Measurements from ENCODE around the gene FUBP1. TPM values are rescaled to one million over a fixed set of nuclear protein-coding genes. Genes with fewer than 3 reads are reported as not detected.

Gene FUBP1
- total and polyA plus RNA-seq, 9 of the 15 experiments (the other 6 are each of a cell fraction or from before 2014, with no cell fraction given): 104 to 294 (median 213) TPM

DNA sequence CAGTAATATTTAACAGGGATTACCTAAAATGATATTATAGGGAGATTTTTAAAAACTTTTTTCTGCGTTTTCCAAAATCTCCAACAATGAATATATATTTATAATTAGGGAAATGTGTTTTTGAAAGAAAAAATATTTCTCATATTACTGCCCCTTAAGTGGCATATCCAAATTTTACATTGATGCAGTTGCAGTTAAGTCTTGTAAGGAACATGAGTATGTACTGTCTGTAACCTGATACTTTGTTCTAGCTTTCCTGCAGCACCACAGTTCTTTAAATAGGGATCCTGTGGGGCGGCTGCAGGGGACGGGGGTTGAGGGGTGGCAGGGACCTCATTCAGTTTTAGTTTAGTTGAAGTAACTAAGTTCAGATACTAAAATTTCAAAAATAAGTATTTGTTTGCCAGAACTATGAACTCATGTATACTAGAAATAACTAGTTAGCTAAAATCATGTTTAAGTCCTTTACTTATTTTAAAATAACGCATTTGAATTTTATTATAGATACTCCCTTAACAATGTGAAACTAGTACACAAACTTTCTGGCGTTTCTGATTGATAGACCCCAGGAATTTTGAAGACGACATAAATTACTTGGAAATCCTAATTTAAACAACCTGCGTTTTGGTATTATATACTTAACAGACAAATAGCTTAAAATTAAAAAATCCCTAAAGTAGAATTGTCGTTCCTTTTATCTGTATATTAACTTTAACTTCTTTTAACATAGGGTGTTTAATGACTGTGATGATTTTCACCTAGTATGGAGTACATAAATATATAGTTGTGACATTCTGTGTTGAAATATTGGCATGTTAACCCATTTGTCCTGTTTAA is 25.2 kb upstream of the FUBP1 start (continued):
- peak; percentile 99 for TF ChIP-seq THAP12 (CRISPR knock-in tag; IDR thresholded peaks at IDR 0.05)
- TF ChIP-seq IRF1 (CRISPR knock-in tag; IDR thresholded peaks at IDR 0.05; ENCODE audit: borderline replicate concordance): peak; percentile 45; the same call in 1 of the 2 replicates
- no peak for TF ChIP-seq SIX5 (IDR thresholded peaks at IDR 0.05; ENCODE audit: borderline replicate concordance in 1 of 2, insufficient read depth in 1 of 2, low read depth in 1 of 2, low read length in 2 of 2)
- peak; percentile 98 for TF ChIP-seq KHSRP (IDR thresholded peaks at IDR 0.05)
- TF ChIP-seq CREB3L1 (IDR thresholded peaks at IDR 0.05; ENCODE audit: borderline replicate concordance, low read depth): no peak
- TF ChIP-seq NR2C1 (IDR thresholded peaks at IDR 0.05): no peak
- TF ChIP-seq NR2C1 (tag; IDR thresholded peaks at IDR 0.05): peak; percentile 52; the same call in 1 of the 2 replicates
- TF ChIP-seq, protein P1, sequence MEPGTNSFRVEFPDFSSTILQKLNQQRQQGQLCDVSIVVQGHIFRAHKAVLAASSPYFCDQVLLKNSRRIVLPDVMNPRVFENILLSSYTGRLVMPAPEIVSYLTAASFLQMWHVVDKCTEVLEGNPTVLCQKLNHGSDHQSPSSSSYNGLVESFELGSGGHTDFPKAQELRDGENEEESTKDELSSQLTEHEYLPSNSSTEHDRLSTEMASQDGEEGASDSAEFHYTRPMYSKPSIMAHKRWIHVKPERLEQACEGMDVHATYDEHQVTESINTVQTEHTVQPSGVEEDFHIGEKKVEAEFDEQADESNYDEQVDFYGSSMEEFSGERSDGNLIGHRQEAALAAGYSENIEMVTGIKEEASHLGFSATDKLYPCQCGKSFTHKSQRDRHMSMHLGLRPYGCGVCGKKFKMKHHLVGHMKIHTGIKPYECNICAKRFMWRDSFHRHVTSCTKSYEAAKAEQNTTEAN (CRISPR knock-in tag; IDR thresholded peaks at IDR 0.05): no peak; the same call in 1 of the 2 replicates
- TF ChIP-seq POLR2G (IDR thresholded peaks at IDR 0.05; ENCODE audit: low read depth, low read length): peak; percentile 88
- TF ChIP-seq RBM22 (IDR thresholded peaks at IDR 0.05; ENCODE audit: low read depth, low read length, poor library complexity, severe bottlenecking): peak; percentile 85
- TF ChIP-seq, protein P2, sequence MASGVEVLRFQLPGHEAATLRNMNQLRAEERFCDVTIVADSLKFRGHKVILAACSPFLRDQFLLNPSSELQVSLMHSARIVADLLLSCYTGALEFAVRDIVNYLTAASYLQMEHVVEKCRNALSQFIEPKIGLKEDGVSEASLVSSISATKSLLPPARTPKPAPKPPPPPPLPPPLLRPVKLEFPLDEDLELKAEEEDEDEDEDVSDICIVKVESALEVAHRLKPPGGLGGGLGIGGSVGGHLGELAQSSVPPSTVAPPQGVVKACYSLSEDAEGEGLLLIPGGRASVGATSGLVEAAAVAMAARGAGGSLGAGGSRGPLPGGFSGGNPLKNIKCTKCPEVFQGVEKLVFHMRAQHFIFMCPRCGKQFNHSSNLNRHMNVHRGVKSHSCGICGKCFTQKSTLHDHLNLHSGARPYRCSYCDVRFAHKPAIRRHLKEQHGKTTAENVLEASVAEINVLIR (CRISPR knock-in tag; IDR thresholded peaks at IDR 0.05): peak; percentile 85
- TF ChIP-seq, protein P3, sequence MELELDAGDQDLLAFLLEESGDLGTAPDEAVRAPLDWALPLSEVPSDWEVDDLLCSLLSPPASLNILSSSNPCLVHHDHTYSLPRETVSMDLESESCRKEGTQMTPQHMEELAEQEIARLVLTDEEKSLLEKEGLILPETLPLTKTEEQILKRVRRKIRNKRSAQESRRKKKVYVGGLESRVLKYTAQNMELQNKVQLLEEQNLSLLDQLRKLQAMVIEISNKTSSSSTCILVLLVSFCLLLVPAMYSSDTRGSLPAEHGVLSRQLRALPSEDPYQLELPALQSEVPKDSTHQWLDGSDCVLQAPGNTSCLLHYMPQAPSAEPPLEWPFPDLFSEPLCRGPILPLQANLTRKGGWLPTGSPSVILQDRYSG (tag; conservative IDR thresholded peaks at IDR 0.05; ENCODE audit: low read depth): no peak
- TF ChIP-seq TCF15 (CRISPR knock-in tag; IDR thresholded peaks at IDR 0.05): peak; percentile 88
- TF ChIP-seq MYBL2 (IDR thresholded peaks at IDR 0.05; ENCODE audit: low read depth): no peak
- no peak for TF ChIP-seq MYBL2 (CRISPR knock-in tag; IDR thresholded peaks at IDR 0.05; ENCODE audit: borderline replicate concordance)
- no peak for TF ChIP-seq C11orf30 (IDR thresholded peaks at IDR 0.05; ENCODE audit: low read depth)
- no peak for TF ChIP-seq MCM2 (IDR thresholded peaks at IDR 0.05; ENCODE audit: low read depth)
- peak; percentile 99 for TF ChIP-seq PHTF2 (CRISPR knock-in tag; IDR thresholded peaks at IDR 0.05)
